WERI-Rb-1 (cell line): ENCODE data around the gene RAD51B.

Source experiments
- DNase-seq: peaks from one replicate; pipeline ENCODE4 v3.0.0-alpha.2; 2020
- H3K27ac ChIP-seq: fragments of 250-450 bp; sonication (Bioruptor Pico); 2 replicates; pipeline ENCODE4 v1.5.1; 2020; ENCODE audit warnings: mild to moderate bottlenecking, moderate library complexity
- H3K27me3 ChIP-seq: fragments of 250-450 bp; sonication (Bioruptor Pico); 2 replicates; pipeline ENCODE4 v1.5.1; 2021; ENCODE audit warnings: mild to moderate bottlenecking, low read depth, moderate library complexity; ENCODE audit not compliant: insufficient read depth, severe bottlenecking
- H3K36me3 ChIP-seq: fragments of 250-450 bp; sonication (Bioruptor Pico); 2 replicates; pipeline ENCODE4 v1.5.1; 2020; ENCODE audit warnings: mild to moderate bottlenecking, moderate library complexity
- H3K4me3 ChIP-seq: 2 replicates; pipeline ENCODE4 v1.5.1; 2011; ENCODE audit warnings: low read depth, mild to moderate bottlenecking, control low read depth, low read length
- H3K9me3 ChIP-seq: fragments of 250-450 bp; sonication (Bioruptor Pico); 2 replicates; pipeline ENCODE4 v1.5.1; 2021; ENCODE audit warnings: mild to moderate bottlenecking, moderate library complexity; ENCODE audit not compliant: severe bottlenecking
- TF ChIP-seq, protein P1 (sequence below): IDR thresholded peaks from 2 replicates; pipeline ENCODE4 v1.5.1; 2011; ENCODE audit warnings: low read depth, mild to moderate bottlenecking, control low read depth, inconsistent platforms, low read length

Gene RAD51B

GRCh38 chr14:68461086-68461485, 641.5 kb downstream of the RAD51B start:
- no peak overlapping the region for H3K4me3 ChIP-seq
- H3K27ac ChIP-seq: no peak overlapping the region
- no peaks in the 10 kb centered on the region for H3K9me3 ChIP-seq
- no peaks in the 10 kb centered on the region for H3K27me3 ChIP-seq
- TF ChIP-seq, protein P1, sequence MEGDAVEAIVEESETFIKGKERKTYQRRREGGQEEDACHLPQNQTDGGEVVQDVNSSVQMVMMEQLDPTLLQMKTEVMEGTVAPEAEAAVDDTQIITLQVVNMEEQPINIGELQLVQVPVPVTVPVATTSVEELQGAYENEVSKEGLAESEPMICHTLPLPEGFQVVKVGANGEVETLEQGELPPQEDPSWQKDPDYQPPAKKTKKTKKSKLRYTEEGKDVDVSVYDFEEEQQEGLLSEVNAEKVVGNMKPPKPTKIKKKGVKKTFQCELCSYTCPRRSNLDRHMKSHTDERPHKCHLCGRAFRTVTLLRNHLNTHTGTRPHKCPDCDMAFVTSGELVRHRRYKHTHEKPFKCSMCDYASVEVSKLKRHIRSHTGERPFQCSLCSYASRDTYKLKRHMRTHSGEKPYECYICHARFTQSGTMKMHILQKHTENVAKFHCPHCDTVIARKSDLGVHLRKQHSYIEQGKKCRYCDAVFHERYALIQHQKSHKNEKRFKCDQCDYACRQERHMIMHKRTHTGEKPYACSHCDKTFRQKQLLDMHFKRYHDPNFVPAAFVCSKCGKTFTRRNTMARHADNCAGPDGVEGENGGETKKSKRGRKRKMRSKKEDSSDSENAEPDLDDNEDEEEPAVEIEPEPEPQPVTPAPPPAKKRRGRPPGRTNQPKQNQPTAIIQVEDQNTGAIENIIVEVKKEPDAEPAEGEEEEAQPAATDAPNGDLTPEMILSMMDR: no peak
- DNase-seq: no peak
- no peaks in the 10 kb centered on the region for H3K36me3 ChIP-seq

- no peaks in the 10 kb centered on the region for H3K27me3 ChIP-seq
- H3K4me3 ChIP-seq: no peak overlapping the region
- H3K9me3 ChIP-seq: no peaks in the 10 kb centered on the region
- no peak for DNase-seq
- no peak overlapping the region for H3K27ac ChIP-seq
- H3K36me3 ChIP-seq: no peaks in the 10 kb centered on the region
- TF ChIP-seq, protein P1: no peak
Measured at GRCh38 chr14:68462683-68463082, 643.1 kb downstream of the RAD51B start.

DNA sequence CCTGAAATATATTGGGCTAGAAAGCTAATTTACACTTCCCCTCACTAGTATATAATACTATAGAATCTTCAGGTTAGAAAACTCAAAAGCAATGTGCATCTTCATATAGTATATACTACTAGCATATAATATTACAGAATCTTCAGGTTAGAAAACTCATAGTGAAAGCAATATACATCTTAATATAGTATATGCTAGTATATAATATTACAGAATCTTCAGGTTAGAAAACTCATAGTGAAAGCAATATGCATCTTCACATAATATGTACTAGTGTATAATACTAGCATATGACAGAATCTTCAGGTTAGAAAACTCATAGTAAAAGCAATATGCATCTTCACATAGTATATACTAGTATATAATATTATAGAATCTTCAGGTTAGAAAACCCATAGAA, 643.7 kb downstream of the RAD51B start:
- no peaks in the 10 kb centered on the region for H3K9me3 ChIP-seq
- no peaks in the 10 kb centered on the region for H3K36me3 ChIP-seq
- TF ChIP-seq, protein P1: no peak
- H3K27ac ChIP-seq: no peak overlapping the region
- H3K4me3 ChIP-seq: no peak overlapping the region
- H3K27me3 ChIP-seq: no peaks in the 10 kb centered on the region
- no peak for DNase-seq

DNA sequence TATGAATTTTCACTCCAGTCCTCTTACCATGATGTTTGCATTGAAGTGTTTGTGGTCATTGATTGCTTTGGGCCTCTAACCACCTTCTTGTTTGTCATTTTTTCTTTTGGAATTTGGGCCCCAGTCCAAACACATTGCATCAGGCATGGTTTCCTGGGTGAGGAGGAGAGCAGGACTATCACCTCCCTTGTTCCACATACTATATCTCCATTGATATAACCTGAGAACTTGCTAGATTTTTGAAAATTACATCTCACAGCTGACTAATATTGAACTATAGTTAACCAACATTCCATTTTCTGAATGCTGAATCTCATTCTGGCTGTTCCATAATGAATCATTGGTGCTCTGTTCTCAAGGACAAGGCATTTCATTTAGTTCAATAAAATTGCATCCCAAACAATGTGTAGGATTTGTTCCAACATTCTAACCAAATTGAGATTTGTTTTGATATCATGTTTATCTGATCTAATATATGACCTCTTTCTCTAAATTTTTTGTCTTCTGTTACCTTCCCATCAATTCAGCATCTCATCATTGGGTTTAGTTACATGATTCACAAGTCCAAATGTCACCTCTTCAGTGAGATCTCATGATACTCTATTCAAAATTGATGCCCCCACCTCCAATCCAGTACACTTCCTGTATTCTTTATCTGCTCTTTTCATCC, 644.3 kb downstream of the RAD51B start:
- no peaks in the 10 kb centered on the region for H3K36me3 ChIP-seq
- H3K27me3 ChIP-seq: no peaks in the 10 kb centered on the region
- no peak overlapping the region for H3K27ac ChIP-seq
- no peak for DNase-seq
- H3K9me3 ChIP-seq: no peaks in the 10 kb centered on the region
- no peak overlapping the region for H3K4me3 ChIP-seq
- TF ChIP-seq, protein P1: no peak

GRCh38 chr14:68464711-68465110, 645.1 kb downstream of the RAD51B start:
- no peak overlapping the region for H3K4me3 ChIP-seq
- no peak overlapping the region for H3K27ac ChIP-seq
- DNase-seq: no peak
- H3K36me3 ChIP-seq: no peaks in the 10 kb centered on the region
- H3K9me3 ChIP-seq: no peaks in the 10 kb centered on the region
- TF ChIP-seq, protein P1: no peak
- H3K27me3 ChIP-seq: no peaks in the 10 kb centered on the region

DNA sequence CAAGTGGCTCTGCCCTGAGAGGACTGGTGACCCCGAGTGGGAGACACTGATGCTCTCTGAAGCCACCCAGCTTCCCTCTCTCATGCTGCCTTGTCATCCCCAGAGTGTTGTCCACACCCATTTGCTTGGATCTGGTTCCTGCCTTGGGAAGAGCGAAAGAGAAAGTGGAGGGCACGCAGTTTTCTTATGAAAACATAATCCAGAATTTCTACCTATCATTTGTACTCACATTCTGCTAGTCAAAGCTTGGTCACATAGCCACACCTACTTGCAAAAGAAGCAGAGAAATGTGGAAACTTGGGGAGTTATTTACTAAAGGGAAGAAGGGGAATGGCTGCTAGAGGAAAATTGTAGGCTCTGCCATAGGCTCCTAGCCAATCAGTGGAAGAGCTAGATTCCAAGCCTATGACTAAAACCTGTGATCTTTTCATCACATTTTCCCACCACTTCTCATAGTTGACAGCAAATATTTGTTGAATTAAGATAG, 647.0 kb downstream of the RAD51B start:
- DNase-seq: no peak
- Histone ChIP-seq H3K4me3 (no peak overlapping the region), H3K36me3 (no peaks in the 10 kb centered on the region), H3K27ac (no peak overlapping the region), H3K9me3 (no peaks in the 10 kb centered on the region), H3K27me3 (no peaks in the 10 kb centered on the region)
- TF ChIP-seq, protein P1: no peak
